CD8-positive, alpha-beta memory T cell (primary cell): Measurements from ENCODE around the gene KIF4A. TPM values are rescaled to one million over a fixed set of nuclear protein-coding genes. Genes with fewer than 3 reads are reported as not detected.

Source experiments
- CTCF ChIA-PET: fragments of 350-600 bp; sonication (Branson Sonifier 250); formaldehyde crosslinking; loops from one replicate; lab custom pipeline; 2021; ENCODE audit warnings: antibody characterized with exemption; lab: Charles Lee
- POLR2A ChIA-PET: fragments of 350-600 bp; sonication (Branson Sonifier 250); formaldehyde crosslinking; loops from one replicate; lab custom pipeline; 2021; ENCODE audit warnings: antibody characterized with exemption; lab: Charles Lee
- DNase-seq, 5 donors: peaks; one replicate each; pipeline versions ENCODE4 v3.0.0 to v3.0.0-alpha.2; 2020 to 2022; ENCODE audit warnings: mixed read lengths in 1 of 5
- H3K27ac ChIP-seq: one replicate; pipeline ENCODE4 v1.7.0; 2013; ENCODE audit warnings: low read depth, mild to moderate bottlenecking, low read length, moderate library complexity
- H3K27me3 ChIP-seq: 2 replicates; pipeline ENCODE4 v1.7.0; 2013; ENCODE audit warnings: low read length, mild to moderate bottlenecking; ENCODE audit not compliant: insufficient read depth, poor library complexity, severe bottlenecking
- H3K36me3 ChIP-seq: 2 replicates; pipeline ENCODE4 v1.7.0; 2013; ENCODE audit warnings: mild to moderate bottlenecking, low read length, moderate library complexity; ENCODE audit not compliant: insufficient read depth
- H3K4me1 ChIP-seq: 2 replicates; pipeline ENCODE4 v1.7.0; 2013; ENCODE audit warnings: mild to moderate bottlenecking, low read length, moderate library complexity; ENCODE audit not compliant: insufficient read depth
- H3K4me3 ChIP-seq: 2 replicates; pipeline ENCODE4 v1.7.0; 2013; ENCODE audit warnings: mild to moderate bottlenecking, low read length
- H3K9me3 ChIP-seq: 2 replicates; pipeline ENCODE4 v1.7.0; 2013; ENCODE audit warnings: mild to moderate bottlenecking, low read length
- H3K27ac Mint-ChIP-seq, 8 donors: one replicate each; pipeline ENCODE4 v1.8.0; 2020 to 2021; ENCODE audit warnings: mixed read lengths in 8 of 8, mild to moderate bottlenecking in 6 of 8, inconsistent platforms in 3 of 8, moderate library complexity in 3 of 8
- H3K27me3 Mint-ChIP-seq, 2 donors: one replicate each; pipeline ENCODE4 v1.8.0; 2020 to 2021; ENCODE audit warnings: mixed read lengths in 2 of 2, mild to moderate bottlenecking in 1 of 2, moderate library complexity in 1 of 2
- H3K36me3 Mint-ChIP-seq, 3 donors: one replicate each; pipeline ENCODE4 v1.8.0; 2020 to 2021; ENCODE audit warnings: mixed read lengths in 3 of 3, inconsistent platforms in 1 of 3, mild to moderate bottlenecking in 1 of 3
- H3K4me1 Mint-ChIP-seq, 3 donors: one replicate each; pipeline ENCODE4 v1.8.0; 2020 to 2021; ENCODE audit warnings: mixed read lengths in 3 of 3, inconsistent platforms in 1 of 3, mild to moderate bottlenecking in 1 of 3
- H3K4me3 Mint-ChIP-seq, 7 donors: one replicate each; pipeline ENCODE4 v1.8.0; 2020 to 2021; ENCODE audit warnings: mixed read lengths in 7 of 7, mild to moderate bottlenecking in 6 of 7, moderate library complexity in 4 of 7, inconsistent platforms in 2 of 7
- H3K9me3 Mint-ChIP-seq, 5 donors: one replicate each; pipeline ENCODE4 v1.8.0; 2020 to 2022; ENCODE audit warnings: mixed read lengths in 5 of 5, mild to moderate bottlenecking in 3 of 5, moderate library complexity in 2 of 5, inconsistent platforms in 1 of 5
- polyA plus RNA-seq: library from polyadenylated mRNA; unstranded; fragments of 300-500 nt; fragmentation: Illumina TruSeq; gene quantifications from one replicate; pipeline ENCODE4 v1.2.3, GENCODE V29; 2021
- total RNA-seq, 2 experiments: library from RNA; stranded (reverse); gene quantifications; one replicate each; pipeline ENCODE4 v1.2.3, GENCODE V29; 2021

The KIF4A gene
- total and polyA plus RNA-seq, 3 experiments from 2014 or later, result 16.5 to 17.7 TPM; not detected in 1

- H3K4me3 ChIP-seq, result no peak overlapping the region
- no peak overlapping the region for H3K27ac ChIP-seq
- ChIA-PET CTCF (no interaction called here), POLR2A (no interaction called here)
- no peaks in the 10 kb centered on the region for H3K36me3 ChIP-seq
- DNase-seq, result no peak
- H3K27me3 ChIP-seq, result no peaks in the 10 kb centered on the region
- Mint-ChIP-seq H3K27me3 (peaks cover 0 to 2% of the 10 kb centered on the region in 2 donors), H3K27ac (no peak overlapping the region), H3K4me3 (no peak overlapping the region), H3K9me3 (peaks cover 0 to 1% (median 0%) of the 10 kb centered on the region in 5 donors), H3K36me3 (peaks cover 0 to 33% (median 5%) of the 10 kb centered on the region in 3 donors), H3K4me1 (peaks cover 12 to 41% (median 13%) of the 10 kb centered on the region in 3 donors)
- no peaks in the 10 kb centered on the region for H3K9me3 ChIP-seq
- H3K4me1 ChIP-seq, result peaks cover 7% of the 10 kb centered on the region
Measured at GRCh38 chrX:70461026-70461425, 171.1 kb downstream of the KIF4A start.

GRCh38 chrX:70464051-70464450 is 174.1 kb downstream of the KIF4A start:
- peaks cover 0 to 31% (median 0%) of the 10 kb centered on the region in 3 donors for H3K4me1 Mint-ChIP-seq

GRCh38 chrX:70466968-70467367 is 177.1 kb downstream of the KIF4A start:
- ChIA-PET POLR2A (no interaction called here), CTCF (no interaction called here)
- no peak overlapping the region for H3K27ac Mint-ChIP-seq
- H3K36me3 Mint-ChIP-seq, result peaks cover 0 to 21% (median 1%) of the 10 kb centered on the region in 3 donors
- H3K27me3 Mint-ChIP-seq, result peaks cover 0 to 2% of the 10 kb centered on the region in 2 donors
- Histone ChIP-seq H3K4me1 (peaks cover 6% of the 10 kb centered on the region), H3K27me3 (no peaks in the 10 kb centered on the region), H3K27ac (no peak overlapping the region), H3K4me3 (no peak overlapping the region), H3K9me3 (no peaks in the 10 kb centered on the region), H3K36me3 (no peaks in the 10 kb centered on the region)
- DNase-seq, result no peak
- peaks cover 0 to 1% (median 0%) of the 10 kb centered on the region in 5 donors for H3K9me3 Mint-ChIP-seq
- H3K4me3 Mint-ChIP-seq, result no peak overlapping the region
- peaks cover 14 to 38% (median 16%) of the 10 kb centered on the region in 3 donors for H3K4me1 Mint-ChIP-seq

More at GRCh38 chrX:70464051-70464450, 174.1 kb downstream of the KIF4A start:
- Mint-ChIP-seq H3K27me3 (no peaks in the 10 kb centered on the region), H3K36me3 (peaks cover 0 to 30% (median 6%) of the 10 kb centered on the region in 3 donors), H3K27ac (peak overlapping the region in 1 of 8 donors; percentile 57), H3K9me3 (peaks cover 0 to 1% (median 0%) of the 10 kb centered on the region in 5 donors), H3K4me3 (no peak overlapping the region)
- no peaks in the 10 kb centered on the region for H3K36me3 ChIP-seq
- no peaks in the 10 kb centered on the region for H3K4me1 ChIP-seq
- no peak overlapping the region for H3K27ac ChIP-seq
- ChIA-PET CTCF (no interaction called here), POLR2A (no interaction called here)
- DNase-seq, result no peak
- H3K27me3 ChIP-seq, result no peaks in the 10 kb centered on the region
- H3K4me3 ChIP-seq, result no peak overlapping the region
- no peaks in the 10 kb centered on the region for H3K9me3 ChIP-seq

GRCh38 chrX:70468709-70469108 is 178.8 kb downstream of the KIF4A start:
- no peak for DNase-seq
- Histone ChIP-seq H3K27ac (no peak overlapping the region), H3K4me3 (no peak overlapping the region), H3K9me3 (no peaks in the 10 kb centered on the region), H3K27me3 (no peaks in the 10 kb centered on the region), H3K36me3 (no peaks in the 10 kb centered on the region), H3K4me1 (peaks cover 6% of the 10 kb centered on the region)
- POLR2A ChIA-PET, result no interaction called here
- CTCF ChIA-PET, result interaction anchor here (1.4 kb wide), 1 partner anchor 12 kb away, joined by 3 read pairs; no protein-coding TSS in a partner anchor
- Mint-ChIP-seq H3K36me3 (peaks cover 0 to 27% (median 4%) of the 10 kb centered on the region in 3 donors), H3K27ac (no peak overlapping the region), H3K4me1 (peaks cover 14 to 36% (median 16%) of the 10 kb centered on the region in 3 donors), H3K27me3 (peaks cover 0 to 5% of the 10 kb centered on the region in 2 donors), H3K4me3 (no peak overlapping the region), H3K9me3 (peaks cover 0 to 1% (median 0%) of the 10 kb centered on the region in 5 donors)

Other genes starting within 250 kb of the KIF4A start
- not detected for gene AWAT2, start 240.2 kb upstream of the KIF4A start, total RNA-seq
- not detected for gene AWAT2, start 240.2 kb upstream of the KIF4A start, polyA plus RNA-seq
- gene OTUD6A, start 227.6 kb upstream of the KIF4A start, total RNA-seq, result not detected
- not detected for gene OTUD6A, start 227.6 kb upstream of the KIF4A start, polyA plus RNA-seq
- 10 to 100 TPM; 33.6 TPM for gene IGBP1, start 156.7 kb upstream of the KIF4A start, total RNA-seq
- 59.3 TPM for gene IGBP1, start 156.7 kb upstream of the KIF4A start, polyA plus RNA-seq
- not detected for gene DGAT2L6, start 112.6 kb upstream of the KIF4A start, total RNA-seq
- not detected for gene DGAT2L6, start 112.6 kb upstream of the KIF4A start, polyA plus RNA-seq
- gene AWAT1, start 55.4 kb upstream of the KIF4A start, total RNA-seq, result not detected
- gene AWAT1, start 55.4 kb upstream of the KIF4A start, polyA plus RNA-seq, result not detected
- under 1 TPM in 1 of 2 experiments, not detected in 1; 0.18 TPM for gene P2RY4, start 29.9 kb upstream of the KIF4A start, total RNA-seq
- gene P2RY4, start 29.9 kb upstream of the KIF4A start, polyA plus RNA-seq, result not detected
- not detected for gene ARR3, start 21.8 kb upstream of the KIF4A start, total RNA-seq
- not detected for gene ARR3, start 21.8 kb upstream of the KIF4A start, polyA plus RNA-seq
- not detected for gene RAB41, start 7.9 kb upstream of the KIF4A start, total RNA-seq
- not detected for gene RAB41, start 7.9 kb upstream of the KIF4A start, polyA plus RNA-seq
- gene PDZD11, start 177 bp upstream of the KIF4A start, total RNA-seq, result 10 to 100 TPM; 26.4 to 28.9 TPM
- 40.7 TPM for gene PDZD11, start 177 bp upstream of the KIF4A start, polyA plus RNA-seq
- under 1 TPM in 1 of 2 experiments, not detected in 1; 0.09 TPM for gene GDPD2, start 133.2 kb downstream of the KIF4A start, total RNA-seq
- not detected for gene GDPD2, start 133.2 kb downstream of the KIF4A start, polyA plus RNA-seq
- gene DLG3, start 154.7 kb downstream of the KIF4A start, total RNA-seq, result 10 to 100 TPM; 28.1 to 30.4 TPM
- 13.5 TPM for gene DLG3, start 154.7 kb downstream of the KIF4A start, polyA plus RNA-seq